Daoy (cell line): ENCODE measurements around the gene KLC4. TPM values are rescaled to one million over a fixed set of nuclear protein-coding genes. Genes with fewer than 3 reads are reported as not detected.

Experiments
- total RNA-seq: library from RNA; depleted of rRNA; stranded (reverse); fragments of >200 nt; shearing (Covaris generic); gene quantifications from 2 replicates; pipeline ENCODE4 v1.2.3, GENCODE V29; 2014; rRNA removed

Gene KLC4
- total RNA-seq, 1 experiment from 2014 or later, result 18.9 TPM

Other genes starting within 250 kb of the KLC4 start
- 285 and 307 TPM in 2 replicates for gene RPL7L1, start 180.0 kb upstream of the KLC4 start, total RNA-seq
- gene PTCRA, start 143.6 kb upstream of the KLC4 start, total RNA-seq, result not detected in 2 replicates
- 33.4 and 45.0 TPM in 2 replicates for gene CNPY3, start 130.2 kb upstream of the KLC4 start, total RNA-seq
- gene GNMT, start 98.9 kb upstream of the KLC4 start, total RNA-seq, result 1.5 TPM in 1 of 2 replicates, not detected in the other
- gene PEX6, start 80.5 kb upstream of the KLC4 start, total RNA-seq, result 74.1 and 88.3 TPM in 2 replicates
- gene PPP2R5D, start 75.1 kb upstream of the KLC4 start, total RNA-seq, result 63.0 and 73.4 TPM in 2 replicates
- 149 and 167 TPM in 2 replicates for gene MEA1, start 45.7 kb upstream of the KLC4 start, total RNA-seq
- gene KLHDC3, start 45.4 kb upstream of the KLC4 start, total RNA-seq, result 80.9 and 93.8 TPM in 2 replicates
- 188 and 208 TPM in 2 replicates for gene RRP36, start 38.0 kb upstream of the KLC4 start, total RNA-seq
- 24.2 and 28.4 TPM in 2 replicates for gene CUL7, start 5.8 kb upstream of the KLC4 start, total RNA-seq
- 51.3 and 57.0 TPM in 2 replicates for gene MRPL2, start 197 bp upstream of the KLC4 start, total RNA-seq
- 59.8 and 61.8 TPM in 2 replicates for gene PTK7, start 16.7 kb downstream of the KLC4 start, total RNA-seq
- gene SRF, start 111.6 kb downstream of the KLC4 start, total RNA-seq, result 25.7 and 27.4 TPM in 2 replicates
- gene CUL9, start 122.6 kb downstream of the KLC4 start, total RNA-seq, result 23.7 and 26.9 TPM in 2 replicates
- 57.3 and 66.3 TPM in 2 replicates for gene DNPH1, start 169.8 kb downstream of the KLC4 start, total RNA-seq
- 0.30 TPM in 1 of 2 replicates, not detected in the other for gene TTBK1, start 183.8 kb downstream of the KLC4 start, total RNA-seq
- gene SLC22A7, start 238.6 kb downstream of the KLC4 start, total RNA-seq, result not detected in 2 replicates
- gene CRIP3, start 249.2 kb downstream of the KLC4 start, total RNA-seq, result 0.34 TPM in 1 of 2 replicates, not detected in the other